OCI-LY3 (cell line): ENCODE data around the gene ANO8.

Source experiments
- H2AFZ ChIP-seq: fragments of 200-600, 300-600 bp; shearing (Covaris generic); 2 replicates; pipeline ENCODE4 v1.6.0; 2014; ENCODE audit warnings: antibody characterized with exemption, low read depth, low read length
- H3K27ac ChIP-seq: fragments of 200-600, 300-600 bp; sonication (generic); 2 replicates; pipeline ENCODE4 v1.5.1; 2014; ENCODE audit warnings: mild to moderate bottlenecking, low read length, moderate library complexity, mixed read lengths
- H3K27me3 ChIP-seq: fragments of 200-600, 300-600 bp; sonication (generic); 2 replicates; pipeline ENCODE4 v1.6.1; 2014; ENCODE audit warnings: low read depth, low read length, mixed read lengths
- H3K36me3 ChIP-seq: fragments of 200-600, 300-600 bp; sonication (generic); replicated peaks from 2 replicates; pipeline ENCODE3; 2014; ENCODE audit warnings: low read depth, low read length, mixed read lengths
- H3K4me1 ChIP-seq: fragments of 300-600, 200-600 bp; sonication (generic); 2 replicates; pipeline ENCODE4 v1.6.1; 2014; ENCODE audit warnings: low read length, mixed read lengths
- H3K4me2 ChIP-seq: fragments of 200-600, 300-600 bp; sonication (generic); 2 replicates; pipeline ENCODE4 v1.6.1; 2014; ENCODE audit warnings: low read length, mixed read lengths
- H3K4me3 ChIP-seq: fragments of 300-600, 200-600 bp; sonication (generic); 2 replicates; pipeline ENCODE4 v1.5.1; 2014; ENCODE audit warnings: antibody characterized with exemption, mild to moderate bottlenecking, low read length, moderate library complexity
- H3K79me2 ChIP-seq: fragments of 300-600, 200-600 bp; shearing (Covaris generic); 2 replicates; pipeline ENCODE4 v1.6.1; 2014; ENCODE audit warnings: mild to moderate bottlenecking, low read length, mixed read lengths
- H3K9ac ChIP-seq: fragments of 300-600, 200-600 bp; shearing (Covaris generic); 2 replicates; pipeline ENCODE4 v1.6.0; 2014; ENCODE audit warnings: mild to moderate bottlenecking, low read length, moderate library complexity
- H3K9me3 ChIP-seq: fragments of 200-600, 300-600 bp; shearing (Covaris generic); 2 replicates; pipeline ENCODE4 v1.6.1; 2014; ENCODE audit warnings: low read length, mixed read lengths; ENCODE audit not compliant: insufficient read depth
- H4K20me1 ChIP-seq: fragments of 200-600, 300-600 bp; sonication (generic); 2 replicates; pipeline ENCODE4 v1.6.1; 2016; ENCODE audit warnings: low read length, mixed read lengths; ENCODE audit not compliant: insufficient read depth
- CTCF ChIP-seq: fragments of 200-600, 300-600 bp; sonication (generic); IDR thresholded peaks from 2 replicates; pipeline ENCODE4 v1.5.1; 2014; ENCODE audit warnings: antibody characterized with exemption, low read length, low read depth
- EZH2phosphoT487 ChIP-seq: fragments of 200-600 bp; shearing (Covaris generic); IDR thresholded peaks from 2 replicates; pipeline ENCODE4 v1.6.1; 2018; ENCODE audit warnings: antibody characterized with exemption, mixed run types, low read depth

ANO8 gene

GRCh38 chr19:17338433-17339078, 3.9 kb upstream of the ANO8 start:
- Histone ChIP-seq H2AFZ (no peak overlapping the region), H3K36me3 (peaks cover 18% of the 10 kb centered on the region), H3K4me2 (peak overlapping the region; percentile 95), H3K79me2 (peaks cover 15% of the 10 kb centered on the region), H3K9me3 (no peaks in the 10 kb centered on the region), H3K27ac (no peak overlapping the region), H3K27me3 (no peaks in the 10 kb centered on the region), H3K4me1 (peaks cover 24% of the 10 kb centered on the region), H3K4me3 (peak overlapping the region; percentile 78), H4K20me1 (no peaks in the 10 kb centered on the region), H3K9ac (peak overlapping the region; percentile 77)
- no peak for TF ChIP-seq EZH2phosphoT487
- no peak for TF ChIP-seq CTCF

GRCh38 chr19:17337675-17338432, 3.2 kb upstream of the ANO8 start:
- Histone ChIP-seq H3K9me3 (no peaks in the 10 kb centered on the region), H3K27ac (peak overlapping the region; percentile 40), H3K79me2 (peaks cover 15% of the 10 kb centered on the region), H4K20me1 (no peaks in the 10 kb centered on the region), H3K4me3 (peak overlapping the region; percentile 78), H3K9ac (peak overlapping the region; percentile 77), H2AFZ (peak overlapping the region; percentile 40), H3K4me1 (peaks cover 24% of the 10 kb centered on the region), H3K36me3 (peaks cover 22% of the 10 kb centered on the region), H3K4me2 (peak overlapping the region; percentile 95), H3K27me3 (no peaks in the 10 kb centered on the region)
- TF ChIP-seq EZH2phosphoT487 (no peak), CTCF (no peak)

- Histone ChIP-seq H3K27me3 (no peaks in the 10 kb centered on the region), H4K20me1 (no peaks in the 10 kb centered on the region), H3K27ac (peak within 1 kb of the TSS; percentile 63), H2AFZ (peak within 1 kb of the TSS; percentile 91), H3K36me3 (peaks cover 23% of the 10 kb centered on the region), H3K4me2 (peak within 1 kb of the TSS; percentile 95), H3K9me3 (no peaks in the 10 kb centered on the region), H3K79me2 (peaks cover 15% of the 10 kb centered on the region), H3K4me1 (peaks cover 24% of the 10 kb centered on the region), H3K9ac (peak within 1 kb of the TSS; percentile 80), H3K4me3 (peak within 1 kb of the TSS; percentile 78)
- TF ChIP-seq EZH2phosphoT487, result no peak
- TF ChIP-seq CTCF, result no peak
Observed at GRCh38 chr19:17336872-17337674, 2.4 kb upstream of the ANO8 start, which contains the start of gene GTPBP3. Gene GTPBP3 (plus strand): TSS chr19:17337553. CDS start chr19:17337612, 59 bp downstream.

GRCh38 chr19:17335575-17335974, 920 bp upstream of the ANO8 start:
- Histone ChIP-seq H3K4me3 (0 out of 2 replicates have a peak overlapping the region, but pooled peaks have one; percentile 79), H3K4me2 (peak overlapping the region; percentile 82), H3K36me3 (peaks cover 17% of the 10 kb centered on the region), H3K4me1 (peaks cover 24% of the 10 kb centered on the region), H3K79me2 (peaks cover 15% of the 10 kb centered on the region), H3K27ac (no peak overlapping the region), H3K9me3 (no peaks in the 10 kb centered on the region), H4K20me1 (no peaks in the 10 kb centered on the region), H3K27me3 (no peaks in the 10 kb centered on the region), H3K9ac (no peak overlapping the region), H2AFZ (no peak overlapping the region)
- no peak for TF ChIP-seq CTCF
- TF ChIP-seq EZH2phosphoT487, result no peak
